HepG2 (cell line): ENCODE data around the gene NBEAL1.

Experiments
- CTCF ChIP-seq: sonication (generic); formaldehyde crosslinking; IDR thresholded peaks from 2 replicates; pipeline ENCODE4 v1.5.0; 2020; ENCODE audit warnings: mild to moderate bottlenecking, missing genetic modification reagents, moderate library complexity
- EP300 ChIP-seq, 3 experiments: sonication (generic) in 1 of 3; formaldehyde crosslinking in 1 of 3; IDR thresholded peaks; 2 replicates each; pipeline versions ENCODE4 v1.5.1 to v1.6.1; 2011 to 2020; ENCODE audit warnings: low read depth in 2 of 3, low read length in 2 of 3, borderline replicate concordance in 1 of 3, improper control_type of control experiment in 1 of 3, mild to moderate bottlenecking in 1 of 3, missing genetic modification reagents in 1 of 3, moderate library complexity in 1 of 3
- KLF9 ChIP-seq: IDR thresholded peaks from 2 replicates; pipeline ENCODE4 v1.6.1; 2016; ENCODE audit warnings: low read depth
- NCOA1 ChIP-seq: sonication (generic); formaldehyde crosslinking; IDR thresholded peaks from 2 replicates; pipeline ENCODE4 v1.9.0; 2021; ENCODE audit warnings: missing genetic modification reagents
- NR2F6 ChIP-seq, 2 experiments: IDR thresholded peaks; 2 replicates each; pipeline ENCODE4 v1.6.1; 2016; ENCODE audit warnings: antibody characterized with exemption in 1 of 2, mild to moderate bottlenecking in 1 of 2
- PHB2 ChIP-seq: fragments of 450-650 bp; IDR thresholded peaks from 2 replicates; pipeline ENCODE4 v1.6.1; 2018; ENCODE audit not compliant: partially characterized antibody
- POLR2AphosphoS5 ChIP-seq: IDR thresholded peaks from 2 replicates; pipeline ENCODE4 v1.6.1; 2012; ENCODE audit warnings: low read depth, low read length
- PTBP1 ChIP-seq: fragments of 200-400 bp; formaldehyde crosslinking; IDR thresholded peaks from 2 replicates; pipeline ENCODE4 v1.6.1; 2018; ENCODE audit warnings: low read length, low read depth; ENCODE audit not compliant: poor library complexity, severe bottlenecking
- SKIL ChIP-seq: sonication (generic); formaldehyde crosslinking; IDR thresholded peaks from 2 replicates; pipeline ENCODE4 v1.8.0; 2022; ENCODE audit warnings: missing genetic modification reagents, mild to moderate bottlenecking, moderate library complexity, borderline replicate concordance
- SP1 ChIP-seq, 2 experiments: fragments of 450-650 bp in 1 of 2; sonication (generic) in 1 of 2; formaldehyde crosslinking in 1 of 2; IDR thresholded peaks; 2 replicates each; pipeline versions ENCODE4 v1.4.0 to v1.6.1; 2016 to 2020; ENCODE audit warnings: missing genetic modification reagents in 1 of 2
- USF2 ChIP-seq, 2 experiments: sonication (generic) in 1 of 2; formaldehyde crosslinking in 1 of 2; IDR thresholded peaks; 2 replicates each; pipeline versions ENCODE4 v1.5.1 to v1.6.1; 2011 to 2020; ENCODE audit warnings: borderline replicate concordance in 1 of 2, low read depth in 1 of 2, low read length in 1 of 2, mild to moderate bottlenecking in 1 of 2, missing genetic modification reagents in 1 of 2, moderate library complexity in 1 of 2
- ZNF639 ChIP-seq: conservative IDR thresholded peaks from 2 replicates; pipeline ENCODE4 v1.6.1; 2018; ENCODE audit warnings: missing genetic modification reagents

GRCh38 chr2:203105996-203106395 is 91.3 kb downstream of the NBEAL1 start:
- TF ChIP-seq NR2F6 (IDR thresholded peaks at IDR 0.05) (no peak), NR2F6 (CRISPR knock-in tag; IDR thresholded peaks at IDR 0.05) (no peak), CTCF (CRISPR knock-in tag) (no peak), POLR2AphosphoS5 (no peak), USF2 (IDR thresholded peaks at IDR 0.05; ENCODE audit: low read depth, low read length) (no peak), USF2 (CRISPR knock-in tag; IDR thresholded peaks at IDR 0.05; ENCODE audit: borderline replicate concordance) (no peak), KLF9 (CRISPR knock-in tag) (no peak), NCOA1 (CRISPR knock-in tag) (no peak), EP300 (IDR thresholded peaks at IDR 0.05; ENCODE audit: low read depth in 2 of 2, low read length in 2 of 2) (no peak), EP300 (CRISPR knock-in tag; IDR thresholded peaks at IDR 0.05; ENCODE audit: borderline replicate concordance) (no peak), PTBP1 (no peak), ZNF639 (no peak), SKIL (no peak), SP1 (IDR thresholded peaks at IDR 0.05) (no peak), SP1 (CRISPR knock-in tag; IDR thresholded peaks at IDR 0.05) (no peak), PHB2 (no peak)
